Fibroblast of skin of back (primary cell): ENCODE data around the gene RELN.
A peak's percentile ranks its signal among the peaks of the same experiment; 100 is the strongest.

Source experiments
- DNase-seq: peaks from one replicate; pipeline ENCODE4 v3.0.0-alpha.2; 2013

RELN gene

GRCh38 chr7:103679151-103680132, 310.0 kb downstream of the RELN start:
- DNase-seq = peak; percentile 50

- DNase-seq = no peak
Measured at GRCh38 chr7:103668279-103668941, 321.0 kb downstream of the RELN start.

- peak; percentile 29 for DNase-seq
Measured at GRCh38 chr7:103666326-103666725, 323.1 kb downstream of the RELN start.

- no peak for DNase-seq
Measured at GRCh38 chr7:103664577-103664976, 324.9 kb downstream of the RELN start.

- peak; percentile 68 for DNase-seq
Measured at GRCh38 chr7:103660455-103661371, 328.7 kb downstream of the RELN start.

- DNase-seq = no peak
Measured at GRCh38 chr7:103658055-103659005, 331.1 kb downstream of the RELN start.

- no peak for DNase-seq
Measured at GRCh38 chr7:103657474-103657894, 332.0 kb downstream of the RELN start.

GRCh38 chr7:103656221-103656620, 333.2 kb downstream of the RELN start:
- DNase-seq = no peak

- no peak for DNase-seq
Measured at GRCh38 chr7:103651593-103652377, 337.7 kb downstream of the RELN start.

GRCh38 chr7:103649052-103649451, 340.4 kb downstream of the RELN start:
- DNase-seq = no peak

GRCh38 chr7:103648135-103648534, 341.3 kb downstream of the RELN start:
- DNase-seq = no peak

GRCh38 chr7:103644319-103644718, 345.1 kb downstream of the RELN start:
- DNase-seq = no peak

GRCh38 chr7:103640031-103640779, 349.3 kb downstream of the RELN start:
- peak; percentile 89 for DNase-seq

- peak; percentile 79 for DNase-seq
Measured at GRCh38 chr7:103637726-103638125, 351.7 kb downstream of the RELN start.

- peak; percentile 98 for DNase-seq
Measured at GRCh38 chr7:103637094-103637493, 352.4 kb downstream of the RELN start.

GRCh38 chr7:103636153-103636552, 353.3 kb downstream of the RELN start:
- DNase-seq = peak; percentile 53

- peak; percentile 79 for DNase-seq
Measured at GRCh38 chr7:103632972-103633371, 356.5 kb downstream of the RELN start.

- DNase-seq = no peak
Measured at GRCh38 chr7:103632005-103632639, 357.3 kb downstream of the RELN start.

- DNase-seq = peak; percentile 63
Measured at GRCh38 chr7:103630318-103630717, 359.1 kb downstream of the RELN start.
